Measurements from ENCODE around the gene DNAH8.
"Not testable (repeated sequence)": the region's sequence is repeated elsewhere in the genome, so short reads cannot be mapped to it uniquely, and the experiment has no call there.

The DNAH8 gene

DNA sequence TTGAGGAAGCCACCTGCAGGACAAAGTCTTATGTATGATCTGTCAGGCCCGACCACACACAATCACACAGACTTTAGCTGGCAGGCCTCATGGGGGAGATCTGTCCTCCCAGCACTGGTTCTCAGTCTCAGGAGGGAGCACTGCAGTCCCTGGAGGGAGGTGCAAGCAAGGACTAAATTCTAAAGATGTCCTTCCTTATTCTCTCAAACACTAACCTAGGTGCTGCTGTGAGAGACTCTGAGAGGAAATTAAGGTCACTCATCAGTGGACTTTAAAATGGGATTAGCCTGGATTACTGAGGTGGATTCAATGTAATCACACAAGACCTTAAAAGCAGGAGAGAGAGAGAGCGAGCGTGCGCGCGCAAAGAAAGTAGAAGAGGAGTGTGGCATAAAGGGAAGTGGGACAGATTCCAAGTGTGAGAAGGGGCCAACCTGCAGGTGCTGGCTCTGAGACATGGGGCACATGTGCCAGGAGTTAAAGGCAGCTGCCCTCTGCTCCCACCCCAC, 26.5 kb upstream of the DNAH8 start:
- peak overlapping the region; percentile 41 for H3K27ac Mint-ChIP-seq
- H3K27me3 Mint-ChIP-seq = no peaks in the 10 kb centered on the region
- H3K4me3 Mint-ChIP-seq = peak overlapping the region; percentile 30
- peaks cover 52% of the 10 kb centered on the region for H3K36me3 Mint-ChIP-seq (ENCODE audit: low read depth)
- H3K9me3 Mint-ChIP-seq = no peaks in the 10 kb centered on the region
- H3K4me1 Mint-ChIP-seq (ENCODE audit: low read depth) = peaks cover 24% of the 10 kb centered on the region

GRCh38 chr6:38695227-38695900, 19.7 kb upstream of the DNAH8 start:
- H3K27me3 Mint-ChIP-seq = no peaks in the 10 kb centered on the region
- H3K27ac Mint-ChIP-seq = no peak overlapping the region

DNA sequence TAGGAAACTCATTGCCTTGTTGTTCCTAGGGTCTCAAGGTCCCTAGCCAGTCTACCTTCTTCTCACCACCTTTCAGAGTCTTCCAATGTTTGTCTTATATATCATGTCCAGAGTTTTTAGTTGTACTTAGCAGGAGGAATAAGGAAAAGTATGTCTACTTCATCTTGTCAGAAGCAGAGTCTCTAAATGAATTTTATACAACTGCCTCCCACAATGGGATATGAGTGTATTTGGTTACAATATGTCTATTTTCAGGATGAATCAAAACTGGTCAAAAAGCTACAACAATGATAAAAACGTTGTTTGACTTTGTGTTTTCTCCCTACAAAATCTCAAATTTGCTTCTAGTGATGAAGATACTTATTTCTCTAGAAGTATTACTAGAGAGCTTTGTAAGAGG, 19.2 kb upstream of the DNAH8 start:
- H3K4me1 Mint-ChIP-seq (ENCODE audit: low read depth) = peaks cover 55% of the 10 kb centered on the region

More at GRCh38 chr6:38695227-38695900, 19.7 kb upstream of the DNAH8 start:
- no peak overlapping the region for H3K4me3 Mint-ChIP-seq
- peaks cover 70% of the 10 kb centered on the region for H3K36me3 Mint-ChIP-seq (ENCODE audit: low read depth)
- peaks cover 52% of the 10 kb centered on the region for H3K4me1 Mint-ChIP-seq (ENCODE audit: low read depth)
- peaks cover 11% of the 10 kb centered on the region for H3K9me3 Mint-ChIP-seq

GRCh38 chr6:38696345-38696744, 18.8 kb upstream of the DNAH8 start:
- Mint-ChIP-seq H3K36me3 (ENCODE audit: low read depth) (peaks cover 80% of the 10 kb centered on the region), H3K4me3 (no peak overlapping the region), H3K9me3 (peaks cover 13% of the 10 kb centered on the region), H3K27ac (no peak overlapping the region), H3K27me3 (no peaks in the 10 kb centered on the region), H3K4me1 (ENCODE audit: low read depth) (peaks cover 59% of the 10 kb centered on the region)

More for the DNA sequence above, 19.2 kb upstream of the DNAH8 start:
- H3K27ac Mint-ChIP-seq = peak overlapping the region; percentile 13
- peaks cover 13% of the 10 kb centered on the region for H3K9me3 Mint-ChIP-seq
- peaks cover 75% of the 10 kb centered on the region for H3K36me3 Mint-ChIP-seq (ENCODE audit: low read depth)
- H3K27me3 Mint-ChIP-seq = no peaks in the 10 kb centered on the region
- no peak overlapping the region for H3K4me3 Mint-ChIP-seq

DNA sequence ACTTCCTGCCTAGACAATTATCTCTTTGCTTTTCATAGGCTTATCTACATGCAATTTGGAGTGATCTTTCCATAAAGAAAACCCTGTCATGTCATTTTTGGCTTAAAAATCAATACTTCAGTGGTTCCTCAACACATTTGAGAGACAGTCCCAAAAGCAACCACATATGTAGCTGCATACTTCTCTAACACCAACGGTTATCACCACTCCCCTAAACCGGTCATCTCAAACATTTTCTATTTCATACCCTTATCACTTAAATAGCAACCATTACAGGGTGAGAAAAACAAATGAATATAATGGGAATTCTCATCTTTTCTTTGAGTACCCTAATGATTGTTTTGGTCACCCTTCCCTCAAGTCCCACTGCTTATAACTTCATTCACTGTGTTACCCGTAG, 17.3 kb upstream of the DNAH8 start:
- Mint-ChIP-seq H3K27ac (no peak overlapping the region), H3K4me3 (no peak overlapping the region), H3K27me3 (no peaks in the 10 kb centered on the region), H3K9me3 (peaks cover 16% of the 10 kb centered on the region), H3K36me3 (ENCODE audit: low read depth) (peaks cover 84% of the 10 kb centered on the region), H3K4me1 (ENCODE audit: low read depth) (peaks cover 71% of the 10 kb centered on the region)

DNA sequence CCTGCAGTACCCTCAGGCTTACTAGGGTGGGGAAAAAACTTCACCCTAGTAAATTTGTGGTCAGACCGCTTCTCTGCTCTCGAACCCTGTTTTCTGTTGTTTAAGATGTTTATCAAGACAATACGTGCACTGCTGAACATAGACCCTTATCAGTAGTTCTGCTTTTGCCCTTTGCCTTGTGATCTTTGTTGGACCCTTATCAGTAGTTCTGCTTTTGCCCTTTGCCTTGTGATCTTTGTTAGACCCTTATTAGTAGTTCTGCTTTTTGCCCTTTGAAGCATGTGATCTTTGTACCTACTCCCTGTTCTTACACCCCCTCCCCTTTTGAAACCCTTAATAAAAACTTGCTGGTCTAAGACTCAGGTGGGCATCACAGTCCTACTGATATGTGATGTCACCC, 15.4 kb upstream of the DNAH8 start:
- Mint-ChIP-seq H3K4me1 (ENCODE audit: low read depth) (peaks cover 65% of the 10 kb centered on the region), H3K36me3 (ENCODE audit: low read depth) (peaks cover 71% of the 10 kb centered on the region), H3K9me3 (peaks cover 16% of the 10 kb centered on the region), H3K4me3 (peak overlapping the region; percentile 19)
- not testable (repeated sequence) for H3K27me3 Mint-ChIP-seq, H3K27ac Mint-ChIP-seq

GRCh38 chr6:38701551-38701950, 13.6 kb upstream of the DNAH8 start:
- peaks cover 55% of the 10 kb centered on the region for H3K36me3 Mint-ChIP-seq (ENCODE audit: low read depth)
- H3K27me3 Mint-ChIP-seq = no peaks in the 10 kb centered on the region

GRCh38 chr6:38702558-38703397, 12.3 kb upstream of the DNAH8 start, which contains the start of gene GLO1:
Gene GLO1 (minus strand): TSS chr6:38703145. CDS start chr6:38703054, 91 bp downstream.
- Mint-ChIP-seq H3K27me3 (peaks cover 7% of the 10 kb centered on the region), H3K4me1 (ENCODE audit: low read depth) (peaks cover 46% of the 10 kb centered on the region), H3K9me3 (peaks cover 12% of the 10 kb centered on the region), H3K36me3 (ENCODE audit: low read depth) (peaks cover 46% of the 10 kb centered on the region), H3K27ac (peak within 1 kb of the TSS; percentile 99), H3K4me3 (peak within 1 kb of the TSS; percentile 100)

More at GRCh38 chr6:38701551-38701950, 13.6 kb upstream of the DNAH8 start:
- Mint-ChIP-seq H3K4me3 (peak overlapping the region; percentile 100), H3K27ac (no peak overlapping the region), H3K4me1 (ENCODE audit: low read depth) (peaks cover 52% of the 10 kb centered on the region), H3K9me3 (peaks cover 12% of the 10 kb centered on the region)

DNA sequence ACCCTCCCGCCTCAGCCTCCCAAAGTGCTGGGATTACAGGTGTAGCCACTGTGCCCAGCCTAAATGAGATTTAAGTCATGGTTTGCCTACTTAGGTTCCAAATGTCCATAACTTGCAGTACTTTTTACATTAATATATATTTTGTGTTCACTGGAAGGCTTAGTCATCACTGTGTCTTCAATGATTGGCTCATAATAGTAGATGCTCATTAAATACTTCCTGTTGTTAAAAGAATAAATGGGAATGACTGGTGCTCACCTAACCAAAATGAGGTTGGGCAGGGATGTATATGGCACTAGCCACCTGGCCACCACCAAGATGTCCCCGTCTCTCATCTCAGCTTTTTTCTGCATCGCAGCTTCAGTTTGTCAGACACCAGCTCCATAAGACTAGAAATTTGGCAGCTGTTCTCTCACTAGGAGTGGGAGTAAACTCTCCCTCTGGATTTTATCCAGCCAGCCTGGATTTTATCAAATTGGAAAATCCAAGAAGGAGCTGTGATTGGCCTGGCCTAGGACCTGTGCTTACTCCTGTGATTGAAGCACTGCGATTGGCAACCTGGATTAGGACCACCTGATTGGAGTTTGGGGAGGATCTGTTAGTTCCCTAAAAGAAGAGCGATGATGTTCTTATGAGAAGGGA, 11.0 kb upstream of the DNAH8 start:
- H3K27ac Mint-ChIP-seq = no peak overlapping the region
- peaks cover 34% of the 10 kb centered on the region for H3K36me3 Mint-ChIP-seq (ENCODE audit: low read depth)

DNA sequence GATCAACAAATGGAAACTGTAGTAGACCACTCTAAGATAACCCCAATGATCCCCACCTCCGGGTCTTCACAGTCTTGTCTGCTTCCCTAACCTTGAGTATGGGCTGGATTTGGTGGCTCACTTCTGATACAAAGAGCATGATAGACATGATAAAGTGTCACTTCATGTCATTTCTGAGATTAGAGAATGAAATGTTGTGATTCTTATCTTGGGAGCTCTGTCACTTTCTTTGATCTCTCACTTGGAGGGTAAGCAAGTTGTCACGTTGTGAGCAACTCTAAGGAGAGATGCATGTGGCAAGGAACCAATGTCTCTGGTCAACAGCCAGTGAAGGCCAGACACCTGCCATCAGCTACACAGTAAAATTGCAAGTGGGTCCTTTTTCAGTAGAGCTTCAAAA, 9.2 kb upstream of the DNAH8 start:
- peaks cover 4% of the 10 kb centered on the region for H3K9me3 Mint-ChIP-seq
- peaks cover 20% of the 10 kb centered on the region for H3K27me3 Mint-ChIP-seq
- peaks cover 22% of the 10 kb centered on the region for H3K4me1 Mint-ChIP-seq (ENCODE audit: low read depth)

More for the DNA sequence above, 11.0 kb upstream of the DNAH8 start:
- Mint-ChIP-seq H3K4me3 (no peak overlapping the region), H3K27me3 (peaks cover 10% of the 10 kb centered on the region), H3K4me1 (ENCODE audit: low read depth) (peaks cover 35% of the 10 kb centered on the region), H3K9me3 (peaks cover 12% of the 10 kb centered on the region)

DNA sequence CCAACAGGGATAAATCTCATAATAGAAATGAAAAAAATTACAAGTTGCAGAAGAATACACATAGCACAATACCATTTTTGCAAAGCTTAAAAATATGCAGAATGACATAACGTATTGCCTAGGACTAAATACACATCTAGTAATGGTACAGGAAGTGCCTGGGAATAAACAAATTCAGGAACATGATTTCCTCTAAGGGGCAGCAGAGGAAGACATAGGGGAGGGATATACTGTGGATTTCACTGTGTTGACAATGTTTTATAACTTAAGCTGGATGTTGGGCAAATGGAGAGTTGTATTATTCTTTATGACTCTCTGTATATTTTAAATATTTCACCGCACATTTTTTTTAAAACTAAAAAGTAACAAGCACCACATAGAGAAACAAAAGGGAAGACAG, 6.6 kb upstream of the DNAH8 start:
- peaks cover 26% of the 10 kb centered on the region for H3K27me3 Mint-ChIP-seq
- H3K4me3 Mint-ChIP-seq = no peak overlapping the region
- no peaks in the 10 kb centered on the region for H3K36me3 Mint-ChIP-seq (ENCODE audit: low read depth)
- no peaks in the 10 kb centered on the region for H3K9me3 Mint-ChIP-seq
- peaks cover 13% of the 10 kb centered on the region for H3K4me1 Mint-ChIP-seq (ENCODE audit: low read depth)
- H3K27ac Mint-ChIP-seq = no peak overlapping the region

More for the DNA sequence above, 9.2 kb upstream of the DNAH8 start:
- Mint-ChIP-seq H3K27ac (no peak overlapping the region), H3K36me3 (ENCODE audit: low read depth) (peaks cover 15% of the 10 kb centered on the region), H3K4me3 (no peak overlapping the region)

DNA sequence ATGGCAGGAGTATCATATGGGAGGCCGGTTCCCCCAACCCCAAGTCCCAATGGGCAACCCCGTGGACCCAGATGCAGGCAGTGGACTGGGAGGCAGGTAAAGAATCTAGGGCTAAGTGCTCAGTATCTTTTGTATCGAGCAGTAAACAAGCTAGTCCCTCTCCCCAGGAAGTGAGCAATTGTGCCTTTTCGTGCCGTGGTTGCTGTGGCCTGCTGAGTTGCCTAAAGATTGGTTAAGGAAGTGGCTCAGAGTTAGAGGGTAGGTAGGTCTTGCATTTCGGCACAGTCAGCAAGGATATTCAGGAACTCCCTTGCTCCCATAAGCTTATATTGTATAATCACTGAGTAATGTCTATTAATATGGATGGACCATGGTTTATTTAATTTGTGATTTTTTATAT, 1.3 kb upstream of the DNAH8 start:
- H3K27me3 Mint-ChIP-seq = peaks cover 42% of the 10 kb centered on the region

DNA sequence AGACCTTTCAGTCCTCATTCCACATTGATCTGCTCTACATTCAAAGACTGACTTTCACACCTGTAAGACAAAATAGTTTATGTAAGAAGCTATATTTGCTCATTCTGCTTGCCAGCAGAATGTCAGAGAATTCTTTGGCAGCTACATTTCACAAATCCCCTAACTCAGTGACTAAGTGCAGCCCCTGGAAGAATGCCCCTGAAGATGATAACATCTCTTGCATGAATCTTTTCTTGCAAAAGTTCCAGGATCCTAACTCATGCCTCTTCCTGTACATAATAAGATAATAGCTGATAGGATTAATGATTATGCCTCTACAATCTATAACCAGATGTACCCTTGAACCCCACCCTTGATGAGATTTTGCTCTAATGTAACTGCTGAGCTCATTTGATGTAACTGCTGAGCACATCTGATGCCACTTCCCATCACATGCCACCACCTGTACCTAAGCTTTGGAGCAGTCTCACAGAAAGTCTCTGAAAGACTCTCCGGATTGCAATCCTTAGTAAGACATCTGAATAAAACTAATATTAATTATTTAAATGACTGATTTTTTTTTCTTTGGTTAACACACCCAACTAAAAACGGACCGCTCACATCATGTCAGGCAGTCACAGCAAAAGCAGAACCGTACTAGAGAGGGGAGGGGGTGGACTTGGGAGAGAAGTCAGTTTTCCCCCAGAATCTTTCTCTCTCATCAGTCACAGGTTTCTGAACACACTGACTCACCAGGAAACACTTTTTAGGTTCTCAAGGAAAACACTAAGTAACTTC, 684 bp upstream of the DNAH8 start:
- no peaks in the 10 kb centered on the region for H3K36me3 Mint-ChIP-seq (ENCODE audit: low read depth)
- H3K9me3 Mint-ChIP-seq = no peaks in the 10 kb centered on the region
- peaks cover 45% of the 10 kb centered on the region for H3K27me3 Mint-ChIP-seq
- H3K4me3 Mint-ChIP-seq = peak overlapping the region; percentile 67
- peak overlapping the region; percentile 82 for H3K27ac Mint-ChIP-seq
- H3K4me1 Mint-ChIP-seq (ENCODE audit: low read depth) = peaks cover 34% of the 10 kb centered on the region

More for the DNA sequence above, 1.3 kb upstream of the DNAH8 start:
- Mint-ChIP-seq H3K4me1 (ENCODE audit: low read depth) (peaks cover 34% of the 10 kb centered on the region), H3K27ac (peak overlapping the region; percentile 82), H3K4me3 (peak overlapping the region; percentile 67), H3K9me3 (no peaks in the 10 kb centered on the region), H3K36me3 (ENCODE audit: low read depth) (no peaks in the 10 kb centered on the region)

DNA sequence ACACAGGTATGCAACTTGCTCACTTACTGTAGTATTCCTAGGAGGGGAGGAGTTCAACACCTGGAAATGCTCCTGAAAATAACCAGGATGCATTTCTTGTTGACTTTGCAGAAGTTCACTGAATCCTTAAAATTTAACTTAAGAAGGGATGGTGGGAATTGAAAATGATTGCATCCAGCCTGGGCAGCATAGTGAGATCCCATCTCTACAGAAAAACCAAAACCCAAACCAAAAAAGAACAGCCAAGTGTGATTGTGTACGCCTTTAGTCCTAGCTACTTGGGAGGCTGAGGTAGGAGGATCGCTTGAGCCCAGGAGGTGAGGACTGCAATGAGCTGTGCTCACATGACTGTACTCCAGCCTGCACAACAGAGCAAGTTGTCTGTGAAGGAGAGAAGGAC, 1.7 kb downstream of the DNAH8 start:
- Mint-ChIP-seq H3K4me1 (ENCODE audit: low read depth) (peaks cover 29% of the 10 kb centered on the region), H3K4me3 (no peak overlapping the region), H3K27ac (no peak overlapping the region)

More for the DNA sequence above, 1.7 kb downstream of the DNAH8 start:
- H3K36me3 Mint-ChIP-seq (ENCODE audit: low read depth) = no peaks in the 10 kb centered on the region
- peaks cover 45% of the 10 kb centered on the region for H3K27me3 Mint-ChIP-seq
- peaks cover 5% of the 10 kb centered on the region for H3K9me3 Mint-ChIP-seq
